ENCODE results near the gene OXSR1. TPM values are rescaled to one million over a fixed set of nuclear protein-coding genes. Genes with fewer than 3 reads are reported as not detected.

The OXSR1 gene
- total RNA-seq, 4 donors from 2014 or later = 25.4 to 37.4 (median 29.5) TPM

DNA sequence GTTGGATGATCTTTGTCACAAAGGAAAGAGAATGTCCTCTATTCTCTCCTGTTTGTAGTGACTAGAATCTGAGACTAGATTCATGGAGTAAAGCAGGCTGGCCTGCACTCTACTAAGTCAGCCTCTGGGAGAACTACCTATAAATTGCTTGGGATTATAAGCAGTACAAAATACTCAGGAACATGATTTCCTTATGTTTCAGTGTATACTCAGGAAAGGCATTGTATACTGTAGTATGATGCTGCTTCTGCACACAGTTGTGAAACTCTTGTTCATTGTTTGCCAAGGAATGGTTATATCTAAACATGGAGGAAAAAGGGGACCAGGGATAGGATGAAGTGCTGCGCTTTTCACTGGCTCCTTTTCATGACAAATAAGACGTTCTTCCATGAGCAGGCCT is 49.2 kb downstream of the OXSR1 start:
- H3K4me3 ChIP-seq = no peak overlapping the region
- no peak overlapping the region for H3K27ac ChIP-seq
- no peaks in the 10 kb centered on the region for H3K9me3 ChIP-seq
- H3K27me3 ChIP-seq = no peaks in the 10 kb centered on the region
- H3K4me1 ChIP-seq = peaks cover 6% of the 10 kb centered on the region
- TF ChIP-seq POLR2AphosphoS5 (IDR thresholded peaks at IDR 0.05) = no peak
- TF ChIP-seq CTCF (IDR thresholded peaks at IDR 0.05) = no peak
- TF ChIP-seq EP300 (IDR thresholded peaks at IDR 0.05) = no peak
- no peak for TF ChIP-seq POLR2A (IDR thresholded peaks at IDR 0.05)
- H3K36me3 ChIP-seq = no peaks in the 10 kb centered on the region
- 100% methylated on average over 2 of the region's 2 CpGs for WGBS
- DNase-seq (ENCODE audit: low spot score in 2 of 2) = no peak

GRCh38 chr3:38219609-38220197 is 54.4 kb downstream of the OXSR1 start:
- WGBS = 95% methylated on average over 3 of the region's 3 CpGs
- no peak overlapping the region for H3K27ac ChIP-seq
- peaks cover 11% of the 10 kb centered on the region for H3K36me3 ChIP-seq
- no peak for DNase-seq (ENCODE audit: low spot score in 2 of 2)
- no peaks in the 10 kb centered on the region for H3K27me3 ChIP-seq
- no peak overlapping the region for H3K4me3 ChIP-seq
- H3K4me1 ChIP-seq = no peaks in the 10 kb centered on the region
- H3K9me3 ChIP-seq = no peaks in the 10 kb centered on the region
- no peak for TF ChIP-seq POLR2A (IDR thresholded peaks at IDR 0.05)
- no peak for TF ChIP-seq CTCF (IDR thresholded peaks at IDR 0.05)
- no peak for TF ChIP-seq EP300 (IDR thresholded peaks at IDR 0.05)
- no peak for TF ChIP-seq POLR2AphosphoS5 (IDR thresholded peaks at IDR 0.05)

GRCh38 chr3:38221005-38221404 is 55.7 kb downstream of the OXSR1 start:
- no peak for TF ChIP-seq CTCF (IDR thresholded peaks at IDR 0.05)
- TF ChIP-seq POLR2AphosphoS5 (IDR thresholded peaks at IDR 0.05) = no peak
- WGBS = 100% methylated on average over 1 of the region's 1 CpG
- DNase-seq (ENCODE audit: low spot score in 2 of 2) = no peak
- no peaks in the 10 kb centered on the region for H3K9me3 ChIP-seq
- H3K4me3 ChIP-seq = no peak overlapping the region
- no peaks in the 10 kb centered on the region for H3K27me3 ChIP-seq
- H3K27ac ChIP-seq = no peak overlapping the region
- peaks cover 16% of the 10 kb centered on the region for H3K36me3 ChIP-seq
- H3K4me1 ChIP-seq = no peaks in the 10 kb centered on the region

- no peak for DNase-seq (ENCODE audit: low spot score in 2 of 2)
- no peak overlapping the region for H3K27ac ChIP-seq
- H3K36me3 ChIP-seq = peaks cover 26% of the 10 kb centered on the region
- H3K4me1 ChIP-seq = no peaks in the 10 kb centered on the region
- H3K4me3 ChIP-seq = no peak overlapping the region
- 85% methylated on average over 7 of the region's 7 CpGs for WGBS
- H3K9me3 ChIP-seq = no peaks in the 10 kb centered on the region
- no peaks in the 10 kb centered on the region for H3K27me3 ChIP-seq
- no peak for TF ChIP-seq EP300 (IDR thresholded peaks at IDR 0.05)
- TF ChIP-seq CTCF (IDR thresholded peaks at IDR 0.05) = no peak
- TF ChIP-seq POLR2A (IDR thresholded peaks at IDR 0.05) = no peak
- no peak for TF ChIP-seq POLR2AphosphoS5 (IDR thresholded peaks at IDR 0.05)
Observed at GRCh38 chr3:38222032-38222634, 56.8 kb downstream of the OXSR1 start.

GRCh38 chr3:38224357-38224756 is 59.0 kb downstream of the OXSR1 start:
- H3K36me3 ChIP-seq = peaks cover 28% of the 10 kb centered on the region
- TF ChIP-seq POLR2AphosphoS5 (IDR thresholded peaks at IDR 0.05) = no peak
- no peak for TF ChIP-seq CTCF (IDR thresholded peaks at IDR 0.05)
- TF ChIP-seq POLR2A (IDR thresholded peaks at IDR 0.05) = no peak
- TF ChIP-seq EP300 (IDR thresholded peaks at IDR 0.05) = no peak
- no peak overlapping the region for H3K27ac ChIP-seq
- 95% methylated on average over 4 of the region's 4 CpGs for WGBS
- DNase-seq (ENCODE audit: low spot score in 2 of 2) = no peak
- H3K27me3 ChIP-seq = no peaks in the 10 kb centered on the region
- H3K4me1 ChIP-seq = no peaks in the 10 kb centered on the region
- H3K9me3 ChIP-seq = no peaks in the 10 kb centered on the region
- no peak overlapping the region for H3K4me3 ChIP-seq
